Endothelial cell of umbilical vein (primary cell): Measurements from ENCODE around the gene C2CD3.

ENCODE experiments used
- FOS ChIP-seq: IDR thresholded peaks from 2 replicates; pipeline ENCODE4 v1.6.1; 2011; ENCODE audit warnings: mild to moderate bottlenecking, low read length, moderate library complexity, borderline replicate concordance; ENCODE audit not compliant: insufficient read depth
- GATA2 ChIP-seq: IDR thresholded peaks from 2 replicates; pipeline ENCODE4 v1.7.0; 2011; ENCODE audit warnings: low read depth, mild to moderate bottlenecking, moderate library complexity, mixed read lengths, low read length; ENCODE audit not compliant: insufficient read length, insufficient read depth
- POLR2A ChIP-seq: IDR thresholded peaks from 2 replicates; pipeline ENCODE4 v1.6.1; 2012; ENCODE audit warnings: low read depth, mild to moderate bottlenecking, control low read depth, low read length
- POLR2AphosphoS5 ChIP-seq: IDR thresholded peaks from 2 replicates; pipeline ENCODE4 v1.6.1; 2012; ENCODE audit warnings: low read depth, mild to moderate bottlenecking, control low read depth, low read length, moderate library complexity; ENCODE audit not compliant: insufficient read depth
- TF ChIP-seq, protein P1 (sequence below), 2 donors: IDR thresholded peaks; 1 replicate in 1 of 2; 2 replicates in 1 of 2; pipeline ENCODE4 v1.5.1; 2011; ENCODE audit warnings: low read length in 2 of 2, mild to moderate bottlenecking in 2 of 2, moderate library complexity in 2 of 2, control low read depth in 1 of 2, inconsistent platforms in 1 of 2, low read depth in 1 of 2; ENCODE audit not compliant: insufficient read depth in 1 of 2; ENCODE audit errors: extremely low read depth in 1 of 2

DNA sequence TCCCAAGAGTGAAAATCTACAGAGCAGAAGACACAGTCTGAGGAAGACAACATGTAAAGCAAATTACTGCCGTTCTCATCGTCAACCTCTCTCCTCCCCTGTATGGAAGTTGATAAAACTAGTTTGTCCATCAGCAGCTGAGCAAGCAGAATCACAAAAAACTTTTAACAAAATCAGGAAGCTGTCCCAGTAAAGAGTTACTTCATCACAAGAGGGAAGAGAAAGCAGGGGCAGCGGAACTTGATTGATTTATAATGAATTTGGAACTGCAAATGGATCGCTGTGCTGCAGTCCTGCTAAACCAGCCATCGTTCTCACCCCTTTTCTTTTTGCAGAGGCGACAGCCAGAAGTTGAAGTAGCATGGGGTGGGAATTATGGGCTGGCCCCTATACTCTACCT is 148.3 kb downstream of the C2CD3 start:
- TF ChIP-seq, protein P1, sequence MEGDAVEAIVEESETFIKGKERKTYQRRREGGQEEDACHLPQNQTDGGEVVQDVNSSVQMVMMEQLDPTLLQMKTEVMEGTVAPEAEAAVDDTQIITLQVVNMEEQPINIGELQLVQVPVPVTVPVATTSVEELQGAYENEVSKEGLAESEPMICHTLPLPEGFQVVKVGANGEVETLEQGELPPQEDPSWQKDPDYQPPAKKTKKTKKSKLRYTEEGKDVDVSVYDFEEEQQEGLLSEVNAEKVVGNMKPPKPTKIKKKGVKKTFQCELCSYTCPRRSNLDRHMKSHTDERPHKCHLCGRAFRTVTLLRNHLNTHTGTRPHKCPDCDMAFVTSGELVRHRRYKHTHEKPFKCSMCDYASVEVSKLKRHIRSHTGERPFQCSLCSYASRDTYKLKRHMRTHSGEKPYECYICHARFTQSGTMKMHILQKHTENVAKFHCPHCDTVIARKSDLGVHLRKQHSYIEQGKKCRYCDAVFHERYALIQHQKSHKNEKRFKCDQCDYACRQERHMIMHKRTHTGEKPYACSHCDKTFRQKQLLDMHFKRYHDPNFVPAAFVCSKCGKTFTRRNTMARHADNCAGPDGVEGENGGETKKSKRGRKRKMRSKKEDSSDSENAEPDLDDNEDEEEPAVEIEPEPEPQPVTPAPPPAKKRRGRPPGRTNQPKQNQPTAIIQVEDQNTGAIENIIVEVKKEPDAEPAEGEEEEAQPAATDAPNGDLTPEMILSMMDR (IDR thresholded peaks at IDR 0.05; ENCODE audit: extremely low read depth in 1 of 2, insufficient read depth in 1 of 2, low read depth in 1 of 2, low read length in 2 of 2) = no peak
- TF ChIP-seq POLR2A (no peak), GATA2 (no peak), FOS (no peak), POLR2AphosphoS5 (no peak)
